IPS-11a (cell line): Measurements from ENCODE around the gene WASHC3.
"Not testable (repeated sequence)": the region's sequence is repeated elsewhere in the genome, so short reads cannot be mapped to it uniquely, and the experiment has no call there.

Source experiments
- H3K4me3 ChIP-seq: one replicate; pipeline ENCODE4 v1.5.1; 2013; ENCODE audit warnings: low read depth, low read length, control low read depth

The WASHC3 gene

GRCh38 chr12:102051431-102051965 is 10.3 kb downstream of the WASHC3 start:
- no peak overlapping the region for H3K4me3 ChIP-seq

GRCh38 chr12:102050660-102051430 is 10.9 kb downstream of the WASHC3 start:
- H3K4me3 ChIP-seq = no peak overlapping the region

GRCh38 chr12:102043928-102044327 is 17.9 kb downstream of the WASHC3 start:
- no peak overlapping the region for H3K4me3 ChIP-seq

GRCh38 chr12:102033991-102034745 is 27.6 kb downstream of the WASHC3 start:
- H3K4me3 ChIP-seq = no peak overlapping the region

- no peak overlapping the region for H3K4me3 ChIP-seq
These were observed 29.9 kb downstream of the WASHC3 start for GRCh38 chr12:102031852-102032251.

GRCh38 chr12:102029141-102029540 is 32.6 kb downstream of the WASHC3 start:
- H3K4me3 ChIP-seq = no peak overlapping the region

- no peak overlapping the region for H3K4me3 ChIP-seq
These were observed 35.1 kb downstream of the WASHC3 start for GRCh38 chr12:102026728-102027127.

- H3K4me3 ChIP-seq = no peak overlapping the region
These were observed 37.0 kb downstream of the WASHC3 start for GRCh38 chr12:102024765-102025164.

GRCh38 chr12:102023343-102023930 is 38.4 kb downstream of the WASHC3 start:
- H3K4me3 ChIP-seq = no peak overlapping the region

- H3K4me3 ChIP-seq = no peak overlapping the region
These were observed 39.5 kb downstream of the WASHC3 start for GRCh38 chr12:102022286-102022685.

- no peak overlapping the region for H3K4me3 ChIP-seq
These were observed 40.1 kb downstream of the WASHC3 start for GRCh38 chr12:102021540-102022246.

GRCh38 chr12:102018607-102019006 is 43.2 kb downstream of the WASHC3 start:
- not testable (repeated sequence) for H3K4me3 ChIP-seq

- no peak overlapping the region for H3K4me3 ChIP-seq
These were observed 45.3 kb downstream of the WASHC3 start for GRCh38 chr12:102016472-102016871.

- no peak overlapping the region for H3K4me3 ChIP-seq
These were observed 51.4 kb downstream of the WASHC3 start for GRCh38 chr12:102010265-102010994.

GRCh38 chr12:102009796-102010195 is 52.0 kb downstream of the WASHC3 start:
- no peak overlapping the region for H3K4me3 ChIP-seq

- no peak overlapping the region for H3K4me3 ChIP-seq
These were observed 53.1 kb downstream of the WASHC3 start for GRCh38 chr12:102008615-102009126.

GRCh38 chr12:102005256-102005655 is 56.5 kb downstream of the WASHC3 start:
- H3K4me3 ChIP-seq = no peak overlapping the region

GRCh38 chr12:101997102-101997501 is 64.7 kb downstream of the WASHC3 start:
- H3K4me3 ChIP-seq = no peak overlapping the region

GRCh38 chr12:101995684-101996083 is 66.1 kb downstream of the WASHC3 start:
- H3K4me3 ChIP-seq = no peak overlapping the region

GRCh38 chr12:101992091-101992490 is 69.7 kb downstream of the WASHC3 start:
- no peak overlapping the region for H3K4me3 ChIP-seq
